COLO668 (cell line): ENCODE results near the gene RET.
"Not testable (repeated sequence)": the region's sequence is repeated elsewhere in the genome, so short reads cannot be mapped to it uniquely, and the experiment has no call there.

ENCODE experiments used
- DNase-seq: peaks from one replicate; lab custom pipeline; 2025; ENCODE audit not compliant: unreplicated experiment; lab: John Stamatoyannopoulos, UW

The RET gene

GRCh38 chr10:43131906-43132305, 55.0 kb downstream of the RET start:
- no peak for DNase-seq

GRCh38 chr10:43132867-43133787, 56.3 kb downstream of the RET start:
- DNase-seq: no peak

- DNase-seq: no peak
Observed at GRCh38 chr10:43134126-43134905, 57.4 kb downstream of the RET start.

GRCh38 chr10:43135064-43135463, 58.2 kb downstream of the RET start:
- DNase-seq: no peak

GRCh38 chr10:43135656-43136055, 58.8 kb downstream of the RET start:
- no peak for DNase-seq

- DNase-seq: no peak
Observed at GRCh38 chr10:43136432-43136831, 59.6 kb downstream of the RET start.

GRCh38 chr10:43136995-43137716, 60.3 kb downstream of the RET start:
- DNase-seq: peak; percentile 37

GRCh38 chr10:43137717-43138020, 60.8 kb downstream of the RET start:
- DNase-seq: peak; percentile 42

GRCh38 chr10:43138021-43138756, 61.3 kb downstream of the RET start, which contains the start of gene CSGALNACT2:
Gene CSGALNACT2 (plus strand): TSS chr10:43138445. CDS start chr10:43155150, 16,705 bp downstream.
- peak; percentile 93 for DNase-seq

GRCh38 chr10:43138757-43139241, 61.9 kb downstream of the RET start:
- peak; percentile 17 for DNase-seq

- DNase-seq: peak; percentile 2
Observed at GRCh38 chr10:43141421-43141820, 64.6 kb downstream of the RET start.

- DNase-seq: no peak
Observed at GRCh38 chr10:43145311-43145710, 68.4 kb downstream of the RET start.

- not testable (repeated sequence) for DNase-seq
Observed at GRCh38 chr10:43145936-43146335, 69.1 kb downstream of the RET start.

GRCh38 chr10:43151371-43151770, 74.5 kb downstream of the RET start:
- no peak for DNase-seq

GRCh38 chr10:43153901-43154300, 77.0 kb downstream of the RET start:
- no peak for DNase-seq

GRCh38 chr10:43155221-43155620, 78.4 kb downstream of the RET start:
- no peak for DNase-seq

GRCh38 chr10:43155741-43156140, 78.9 kb downstream of the RET start:
- DNase-seq: no peak

- no peak for DNase-seq
Observed at GRCh38 chr10:43156590-43157341, 79.9 kb downstream of the RET start.

GRCh38 chr10:43158636-43159035, 81.8 kb downstream of the RET start:
- no peak for DNase-seq
